Cardiac muscle cell (in vitro differentiated cells and primary cell): Measurements from ENCODE around the gene DYDC1. TPM values are rescaled to one million over a fixed set of nuclear protein-coding genes. Genes with fewer than 3 reads are reported as not detected.

Source experiments
- DNase-seq, 2 donors: peaks; one replicate each; pipeline versions ENCODE4 v3.0.0 to v3.0.0-alpha.2; 2010 to 2017; ENCODE audit warnings: low read depth in 1 of 2, low spot score in 1 of 2
- H3K27ac ChIP-seq: fragments of 200-600 bp; sonication (generic); 2 replicates; pipeline ENCODE4 v1.5.1; 2016
- H3K27me3 ChIP-seq: fragments of 200-600 bp; sonication (generic); 2 replicates; pipeline ENCODE4 v1.6.0; 2016; ENCODE audit warnings: control low read depth
- H3K36me3 ChIP-seq: fragments of 200-600 bp; sonication (generic); 2 replicates; pipeline ENCODE4 v1.5.1; 2016; ENCODE audit warnings: control low read depth
- H3K4me1 ChIP-seq: fragments of 200-600 bp; sonication (generic); 2 replicates; pipeline ENCODE4 v1.8.1; 2017; ENCODE audit warnings: low read depth, mild to moderate bottlenecking, mixed run types
- H3K4me3 ChIP-seq: fragments of 200-600 bp; sonication (generic); 2 replicates; pipeline ENCODE4 v1.5.1; 2016; ENCODE audit warnings: mild to moderate bottlenecking
- H3K9me3 ChIP-seq: fragments of 200-600 bp; sonication (generic); 2 replicates; pipeline ENCODE4 v1.5.1; 2017; ENCODE audit warnings: low read depth, mild to moderate bottlenecking, control low read depth
- CTCF ChIP-seq: IDR thresholded peaks from 2 replicates; pipeline ENCODE4 v1.5.1; 2012; ENCODE audit warnings: low read depth, mild to moderate bottlenecking, low read length
- polyA plus RNA-seq: library from polyadenylated mRNA; unstranded; fragments of >200 nt; fragmentation: Nextera tagmentation; extraction: Ambion mirVana; gene quantifications from 2 replicates; pipeline ENCODE4 v1.2.1, GENCODE V29; 2016
- total RNA-seq: library from RNA; depleted of rRNA; stranded (reverse); fragments of >200 nt; gene quantifications from 2 replicates; pipeline ENCODE4 v1.2.3, GENCODE V29; 2016

Gene DYDC1
- total RNA-seq (not detected in 2 replicates), polyA plus RNA-seq (0.41 TPM in 1 of 2 replicates, not detected in the other)

GRCh38 chr10:80356563-80356988 lies at the start of gene DYDC1, which contains the start of gene DYDC2:
Gene DYDC1 (minus strand): TSS chr10:80356755. CDS start chr10:80352601, 4,154 bp downstream.
Gene DYDC2 (plus strand): TSS chr10:80356781. CDS start chr10:80362444, 5,663 bp downstream.
- Histone ChIP-seq H3K27me3 (no peaks in the 10 kb centered on the region), H3K4me3 (peak within 1 kb of the TSS; percentile 55), H3K4me1 (peaks cover 4% of the 10 kb centered on the region), H3K9me3 (no peaks in the 10 kb centered on the region), H3K36me3 (no peaks in the 10 kb centered on the region), H3K27ac (no peak within 1 kb of the TSS)
- TF ChIP-seq CTCF = no peak
- peak; percentile 44 to 90 for DNase-seq

GRCh38 chr10:80406204-80406603 lies 49.6 kb upstream of the DYDC1 start:
- DNase-seq = no peak
- no peaks in the 10 kb centered on the region for H3K9me3 ChIP-seq
- H3K27ac ChIP-seq = peak overlapping the region; percentile 31
- no peak for TF ChIP-seq CTCF
- peaks cover 19% of the 10 kb centered on the region for H3K4me1 ChIP-seq
- no peaks in the 10 kb centered on the region for H3K36me3 ChIP-seq
- H3K4me3 ChIP-seq = no peak overlapping the region
- no peaks in the 10 kb centered on the region for H3K27me3 ChIP-seq

- Histone ChIP-seq H3K4me1 (peaks cover 13% of the 10 kb centered on the region), H3K9me3 (no peaks in the 10 kb centered on the region), H3K36me3 (no peaks in the 10 kb centered on the region), H3K4me3 (no peak overlapping the region), H3K27me3 (no peaks in the 10 kb centered on the region), H3K27ac (peak overlapping the region; percentile 31)
- TF ChIP-seq CTCF = no peak
- DNase-seq = peak in 1 of 2 donors; percentile 73
These were observed 49.1 kb upstream of the DYDC1 start for GRCh38 chr10:80405626-80406025.

- H3K9me3 ChIP-seq = no peaks in the 10 kb centered on the region
These were observed 48.5 kb upstream of the DYDC1 start for GRCh38 chr10:80405035-80405434.

GRCh38 chr10:80400136-80400804 lies 43.7 kb upstream of the DYDC1 start:
- H3K4me1 ChIP-seq = no peaks in the 10 kb centered on the region
- H3K27me3 ChIP-seq = no peaks in the 10 kb centered on the region
- H3K36me3 ChIP-seq = no peaks in the 10 kb centered on the region
- no peak overlapping the region for H3K4me3 ChIP-seq
- H3K9me3 ChIP-seq = no peaks in the 10 kb centered on the region
- H3K27ac ChIP-seq = no peak overlapping the region
- no peak for TF ChIP-seq CTCF
- DNase-seq = no peak

More at GRCh38 chr10:80405035-80405434, 48.5 kb upstream of the DYDC1 start:
- DNase-seq = no peak
- Histone ChIP-seq H3K4me3 (no peak overlapping the region), H3K27me3 (no peaks in the 10 kb centered on the region), H3K4me1 (peaks cover 7% of the 10 kb centered on the region), H3K36me3 (no peaks in the 10 kb centered on the region), H3K27ac (no peak overlapping the region)
- TF ChIP-seq CTCF = no peak
